NCI-H446 treated with DMSO at 0.1 percent for 48 hours (cell line): ENCODE data around the gene KRTAP5-1.

ENCODE experiments used
- DNase-seq: peaks from one replicate; lab custom pipeline; 2025; lab: John Stamatoyannopoulos, UW

KRTAP5-1 gene

GRCh38 chr11:1572197-1573076, 12.6 kb downstream of the KRTAP5-1 start, which contains the start of gene DUSP8:
DUSP8 (minus strand) TSS chr11:1572271; CDS start chr11:1565826, 6,445 bp downstream.
- DNase-seq = peak; percentile 83

DNA sequence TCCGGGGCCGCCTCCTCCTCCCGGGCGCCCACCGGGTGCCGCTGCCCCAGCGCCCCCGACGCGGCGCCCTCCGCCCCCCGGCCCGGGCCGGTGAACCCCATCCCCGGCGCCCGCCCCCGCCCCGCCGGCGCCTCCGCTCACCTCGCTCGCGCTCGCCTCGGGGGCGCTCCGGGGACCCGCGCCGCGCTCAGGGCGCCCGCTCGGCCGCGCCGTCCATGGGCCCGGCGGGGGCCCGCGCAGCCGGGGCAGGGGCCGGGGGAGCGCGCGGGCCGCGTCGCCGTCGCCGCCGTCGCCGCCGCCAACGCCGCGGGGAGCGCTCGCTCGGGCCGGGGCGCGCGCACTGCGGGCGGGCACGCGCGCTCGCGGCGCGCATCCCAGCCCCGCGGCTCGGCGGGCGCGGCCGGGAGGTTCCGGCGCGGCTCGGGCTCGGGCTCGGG, 13.3 kb downstream of the KRTAP5-1 start:
- no peak for DNase-seq

- DNase-seq = no peak
Observed at GRCh38 chr11:1570896-1571759, 14.0 kb downstream of the KRTAP5-1 start.

DNA sequence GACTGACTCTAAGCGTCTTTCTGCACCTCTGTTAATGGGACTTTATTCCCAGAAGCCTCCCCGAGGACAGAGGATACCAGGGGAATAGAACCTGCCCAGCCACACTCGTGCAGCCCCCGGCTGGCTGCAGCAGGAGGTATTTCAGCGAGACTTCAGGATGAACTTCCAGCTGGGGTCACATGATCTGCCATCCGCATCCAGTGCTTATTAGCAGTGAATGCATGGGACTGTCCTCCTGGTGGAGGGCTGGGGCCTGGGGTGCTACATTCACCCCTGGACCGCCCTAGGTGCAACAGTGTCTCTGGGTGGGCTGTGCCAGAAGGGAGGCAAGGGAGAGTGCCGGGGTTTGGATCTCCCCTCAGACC, 14.6 kb downstream of the KRTAP5-1 start:
- no peak for DNase-seq

DNA sequence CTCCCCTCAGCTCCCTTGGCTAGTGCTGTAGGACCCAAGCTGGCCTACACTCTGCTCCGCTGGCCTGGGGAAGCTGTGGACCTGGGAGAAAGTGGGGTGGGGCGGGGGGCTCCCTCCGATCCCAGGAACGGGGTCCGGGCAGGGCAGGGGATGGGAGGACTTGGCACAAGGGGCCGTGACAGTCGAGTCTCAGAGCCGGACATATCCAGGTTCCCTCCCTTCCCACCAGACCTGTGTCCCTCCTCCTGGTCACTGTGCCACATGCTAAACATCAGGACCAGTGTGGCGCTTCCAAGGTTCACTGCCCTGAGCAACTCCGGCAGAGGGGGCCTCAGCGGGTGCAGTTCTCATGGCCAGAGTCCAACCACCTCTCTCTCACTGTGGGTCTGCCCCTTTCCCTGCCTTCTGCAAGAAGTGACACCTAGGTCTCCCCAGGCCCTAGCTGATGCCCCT, 15.1 kb downstream of the KRTAP5-1 start:
- DNase-seq = no peak

DNA sequence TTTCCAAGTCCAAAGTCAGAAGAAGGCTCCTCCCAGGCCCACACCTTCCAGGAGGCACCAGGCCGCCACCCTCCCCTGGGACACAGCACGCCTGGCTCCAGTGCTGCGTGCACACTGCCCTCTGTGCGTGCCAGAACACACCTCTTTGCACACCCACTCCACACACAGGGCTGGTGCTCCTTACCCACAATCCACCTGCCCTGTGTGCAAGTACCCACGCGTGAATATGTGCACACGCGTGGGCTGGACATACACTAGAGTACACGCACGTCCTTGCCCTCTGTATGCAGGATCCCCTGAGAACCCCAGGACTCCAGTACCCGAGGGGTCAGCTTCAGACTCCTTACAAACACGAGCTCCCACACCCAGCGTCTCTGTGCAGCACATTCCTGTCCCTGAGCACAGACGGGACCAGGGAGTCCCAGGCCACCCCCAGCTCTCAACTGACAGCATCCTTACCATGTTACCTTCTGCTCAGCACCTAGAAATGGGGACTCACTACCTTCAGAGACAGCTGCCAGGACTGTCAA, 15.8 kb downstream of the KRTAP5-1 start:
- DNase-seq = no peak

DNA sequence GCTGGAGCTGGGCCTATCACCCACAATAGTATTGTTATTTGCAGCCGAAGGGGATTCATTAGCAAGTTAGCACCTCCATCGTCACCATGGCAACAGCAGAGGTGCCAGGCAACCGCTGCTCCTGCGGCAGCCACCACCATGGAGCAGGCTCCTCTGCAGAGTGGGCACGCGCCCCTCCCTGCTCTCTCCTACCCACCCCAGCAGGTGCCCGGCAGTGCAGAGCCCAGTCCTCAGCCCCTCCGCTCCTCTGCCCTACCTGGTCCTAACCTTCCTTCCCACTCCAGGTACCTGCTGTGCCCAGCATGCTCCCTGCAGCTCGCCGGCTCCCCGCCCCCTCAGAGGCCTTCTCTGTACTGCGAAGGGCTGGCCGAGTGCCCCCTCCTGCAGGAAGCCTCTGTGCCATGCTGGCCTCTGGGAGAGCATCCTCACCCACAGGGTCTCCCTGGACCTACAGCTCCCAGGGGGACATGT, 16.6 kb downstream of the KRTAP5-1 start:
- DNase-seq = no peak

DNA sequence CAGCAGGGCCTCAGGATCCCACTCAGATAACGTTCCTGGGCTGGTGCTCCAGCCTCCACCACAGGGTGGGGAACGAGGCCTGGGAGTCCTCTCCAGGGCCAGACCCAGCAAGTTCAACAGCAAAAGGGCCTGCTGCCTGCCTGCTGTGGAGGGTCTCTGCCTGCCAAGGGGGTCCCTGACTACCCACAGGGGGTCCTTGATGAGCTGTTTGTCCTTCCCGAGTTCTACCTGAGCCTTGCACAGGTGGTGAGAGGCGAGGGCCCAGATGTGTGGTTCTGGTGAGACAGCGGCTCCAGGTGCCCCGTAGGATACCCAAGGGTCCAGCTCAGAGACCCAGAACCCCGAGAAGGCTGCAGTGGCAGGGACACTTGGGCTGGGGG, 17.4 kb downstream of the KRTAP5-1 start:
- DNase-seq = no peak

GRCh38 chr11:1567052-1567720, 17.9 kb downstream of the KRTAP5-1 start:
- no peak for DNase-seq

GRCh38 chr11:1566381-1567051, 18.6 kb downstream of the KRTAP5-1 start:
- no peak for DNase-seq

DNA sequence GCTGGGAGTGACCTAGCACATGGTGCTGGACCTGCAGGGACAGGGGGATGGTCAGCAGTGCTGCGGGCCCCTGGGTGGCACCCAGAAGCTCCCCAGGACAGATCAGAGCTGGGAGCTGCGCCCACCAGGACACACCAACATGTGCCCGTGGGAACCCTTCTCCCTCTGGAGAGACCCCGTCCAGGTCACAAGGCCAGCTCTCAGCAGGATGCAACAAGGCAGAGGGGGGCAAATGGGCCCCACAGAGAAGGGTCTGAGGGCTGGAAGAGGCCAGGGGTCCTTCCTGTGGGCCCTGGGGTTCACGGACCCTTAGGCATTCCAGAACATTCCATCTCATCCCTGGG, 19.2 kb downstream of the KRTAP5-1 start:
- DNase-seq = no peak

DNA sequence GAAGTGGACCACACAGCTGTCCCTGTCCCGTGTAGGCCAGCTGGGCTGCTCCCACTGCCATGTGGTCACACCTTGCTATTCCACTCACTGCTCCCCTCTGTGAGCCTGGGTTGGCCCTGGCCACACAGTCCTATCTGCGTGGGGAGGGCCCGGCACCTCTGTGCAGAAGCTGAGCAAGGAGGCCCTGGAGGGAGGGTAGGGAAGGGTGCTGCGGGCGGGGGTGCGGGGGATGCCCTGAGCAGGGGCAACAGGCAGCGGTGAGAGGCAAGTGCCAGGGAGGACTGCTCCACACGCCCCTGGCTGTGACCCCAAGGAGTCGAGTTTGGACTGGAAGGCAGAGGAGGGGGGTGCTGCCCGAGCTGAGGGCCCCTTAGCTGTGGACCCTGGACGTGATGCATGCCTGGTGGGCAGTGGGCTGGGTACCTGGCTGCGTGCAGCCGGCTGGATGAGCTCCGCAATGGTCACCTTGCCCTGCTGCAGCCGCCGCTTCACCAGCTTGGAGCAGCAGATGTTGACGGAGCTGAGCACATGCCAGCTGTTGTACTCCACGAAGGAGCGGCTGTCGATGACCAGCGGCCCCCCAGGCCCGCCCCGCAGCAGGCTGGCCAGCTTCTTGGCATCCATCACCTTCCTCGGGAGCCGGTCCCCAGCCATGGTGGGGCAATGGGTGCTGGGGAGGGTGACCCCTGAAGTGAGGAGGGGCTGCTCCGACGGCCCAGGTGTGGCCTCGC, 19.7 kb downstream of the KRTAP5-1 start:
- DNase-seq = no peak

DNA sequence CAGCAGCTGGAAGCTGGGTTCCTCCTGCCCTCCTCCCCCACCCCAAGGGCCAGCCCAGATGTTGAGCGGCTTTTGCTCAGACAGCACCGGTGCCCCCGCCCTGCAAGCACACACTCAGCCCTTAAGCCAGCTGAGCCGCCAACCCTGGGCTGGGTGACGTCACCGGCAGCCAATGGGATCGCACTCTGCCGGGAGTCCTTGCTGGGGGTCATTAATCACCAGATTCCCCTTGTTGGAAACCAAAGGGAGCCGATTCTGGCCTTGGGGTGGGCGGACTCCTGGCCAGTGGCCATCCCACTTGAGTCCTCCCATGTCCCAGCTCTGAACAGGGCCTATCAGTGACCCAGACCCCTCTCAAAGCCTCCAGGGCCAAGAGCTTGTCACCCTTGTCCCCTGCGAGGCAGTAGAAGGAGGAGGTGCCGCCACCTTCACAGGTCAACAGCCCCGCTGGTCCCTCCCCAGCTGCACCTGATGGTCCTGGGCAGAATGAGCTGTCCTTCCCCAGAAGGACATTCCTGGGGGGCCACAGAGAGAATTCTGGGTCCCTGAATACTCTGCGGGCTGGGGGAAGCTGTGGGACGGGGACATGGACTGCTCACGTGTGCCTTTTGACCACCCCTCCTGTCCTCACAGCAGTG, 20.4 kb downstream of the KRTAP5-1 start:
- peak; percentile 21 for DNase-seq

DNA sequence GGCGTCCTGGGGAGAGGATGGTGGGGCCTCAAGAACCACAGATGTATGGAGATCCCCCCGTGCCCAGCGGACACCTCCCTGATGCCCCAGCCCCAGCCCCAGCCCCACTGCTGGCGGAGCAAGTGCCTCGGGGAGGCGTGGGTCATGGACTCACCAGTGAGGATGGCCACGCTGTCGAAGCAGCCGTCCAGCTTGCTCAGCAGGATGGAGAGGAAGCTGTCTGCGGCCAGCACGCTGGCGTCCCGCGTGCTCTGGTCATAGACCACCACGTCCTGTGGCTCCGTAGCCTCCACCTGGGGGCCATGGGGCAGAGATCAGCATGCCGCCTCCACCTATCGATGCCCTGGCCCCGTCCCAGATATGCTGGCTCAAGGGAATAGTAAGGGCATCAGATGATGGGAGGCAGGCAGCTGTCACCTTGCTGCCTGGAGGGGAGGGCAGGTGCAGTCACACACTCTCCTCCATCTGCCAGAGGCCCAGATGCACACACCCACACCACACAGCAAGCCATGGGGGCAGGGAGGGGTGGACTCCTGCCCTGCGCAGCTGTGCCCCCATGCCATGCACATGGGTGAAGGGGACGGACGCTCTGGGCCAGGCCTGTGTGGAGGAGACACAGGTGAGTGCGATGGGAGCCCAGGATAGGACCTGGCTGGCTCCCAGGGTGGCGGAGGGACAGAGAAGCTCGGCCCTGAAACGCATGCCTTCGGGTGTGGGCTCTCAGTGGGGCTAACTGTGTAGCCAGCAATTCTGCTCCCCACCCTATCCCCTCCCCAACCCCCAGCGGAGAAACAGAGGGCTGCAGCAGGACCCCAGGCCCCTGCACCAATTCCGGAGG, 21.2 kb downstream of the KRTAP5-1 start:
- DNase-seq = no peak

- no peak for DNase-seq
Observed at GRCh38 chr11:1563149-1563638, 21.9 kb downstream of the KRTAP5-1 start.

DNA sequence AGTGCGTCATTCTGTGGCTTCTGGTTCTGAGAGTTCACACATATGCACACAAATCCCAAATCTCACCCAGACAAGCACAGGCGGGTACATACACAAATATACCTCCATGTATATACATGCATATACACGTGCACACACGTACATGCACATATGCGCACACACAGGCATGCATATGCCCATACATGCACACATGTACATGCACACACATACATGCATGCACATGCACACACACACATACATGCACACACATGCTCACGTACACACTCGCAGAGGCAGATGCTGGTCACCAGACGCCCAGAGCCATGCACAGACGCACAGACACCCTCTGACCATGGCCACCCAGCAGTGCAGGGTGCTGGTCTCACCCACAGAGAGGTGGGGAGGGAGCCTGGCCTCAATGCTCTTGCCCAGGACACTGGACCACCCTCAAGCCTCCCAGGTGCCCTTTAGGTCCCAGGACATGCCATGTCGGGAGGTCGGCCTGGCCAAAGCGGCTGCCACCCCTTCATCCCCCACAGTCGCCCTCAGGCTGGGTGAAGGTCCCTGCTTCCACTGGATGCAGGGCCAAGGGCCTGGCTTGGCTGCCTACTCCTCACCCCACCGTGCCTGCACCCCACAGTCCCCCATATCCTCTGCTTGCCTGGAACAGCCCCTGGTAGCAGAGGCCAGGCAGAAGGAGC, 22.5 kb downstream of the KRTAP5-1 start:
- no peak for DNase-seq

- DNase-seq = no peak
Observed at GRCh38 chr11:1561955-1562354, 23.1 kb downstream of the KRTAP5-1 start.

- no peak for DNase-seq
Observed at GRCh38 chr11:1561266-1561665, 23.8 kb downstream of the KRTAP5-1 start.
